Muscle of leg (tissue), 11 donors: ENCODE data around the gene RTN4RL1. TPM values are rescaled to one million over a fixed set of nuclear protein-coding genes. Genes with fewer than 3 reads are reported as not detected.

Source experiments
- DNase-seq: peaks from one replicate; pipeline ENCODE4 v3.0.0; 2013
- H3K27ac ChIP-seq: one replicate; pipeline ENCODE4 v1.5.1; 2013; ENCODE audit warnings: mild to moderate bottlenecking, low read length, control low read depth
- H3K27me3 ChIP-seq: one replicate; pipeline ENCODE4 v1.6.1; 2013; ENCODE audit warnings: low read length; ENCODE audit not compliant: control insufficient read depth, insufficient read depth
- H3K36me3 ChIP-seq: one replicate; pipeline ENCODE4 v1.6.1; 2013; ENCODE audit warnings: low read length; ENCODE audit not compliant: control insufficient read depth, insufficient read depth
- H3K4me1 ChIP-seq: one replicate; pipeline ENCODE4 v1.6.1; 2013; ENCODE audit warnings: low read length; ENCODE audit not compliant: control insufficient read depth, insufficient read depth
- H3K4me3 ChIP-seq: one replicate; pipeline ENCODE4 v1.5.1; 2013; ENCODE audit warnings: low read length, control low read depth
- H3K9me3 ChIP-seq: replicated peaks from 2 replicates; pipeline ENCODE4 v1.6.1; 2013; ENCODE audit warnings: low read depth, low read length; ENCODE audit not compliant: control insufficient read depth
- WGBS: methylation state at CpG from one replicate; pipeline ENCODE4 v1.1.5; 2013; ENCODE audit warnings: missing lambda C conversion rate; ENCODE audit not compliant: insufficient coverage; 5-methylcytosine and 5-hydroxymethylcytosine counted together
- polyA plus RNA-seq, 8 donors: library from polyadenylated mRNA; unstranded; fragments of 120-200 nt; gene quantifications; one replicate each; pipeline versions ENCODE4 v1.2.1 to v1.2.3, GENCODE V29; 2013; ENCODE audit warnings: inconsistent platforms in 1 of 8, low replicate concordance in 1 of 8; ENCODE audit not compliant: insufficient read length in 8 of 8, insufficient read depth in 1 of 8
- total RNA-seq: library from RNA; stranded (reverse); fragments of 120-200 nt; gene quantifications from one replicate; pipeline ENCODE4 v1.2.4, GENCODE V29; 2013

RTN4RL1 gene
- total and polyA plus RNA-seq, 9 donors, result 1.0 to 2.3 (median 1.7) TPM

DNA sequence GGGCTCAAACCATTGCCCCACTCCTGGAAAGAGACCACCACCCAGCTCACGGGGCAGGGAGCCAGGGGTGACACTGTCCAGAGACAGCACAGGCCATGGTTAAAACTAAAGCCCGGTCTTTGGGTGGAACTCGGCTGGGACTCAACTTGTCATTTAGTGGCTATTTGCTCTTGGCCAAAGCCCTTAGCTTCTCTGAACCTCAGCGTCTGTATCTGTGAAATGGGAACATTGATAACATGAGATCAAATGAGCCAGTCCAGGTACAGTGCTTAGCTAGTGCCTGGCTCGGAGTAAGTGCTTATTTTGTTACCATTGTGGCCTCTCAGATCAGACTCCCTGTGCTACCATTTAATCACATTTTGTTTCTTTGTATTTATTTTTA is 48.5 kb downstream of the RTN4RL1 start:
- Histone ChIP-seq H3K27ac (no peak overlapping the region), H3K36me3 (no peaks in the 10 kb centered on the region), H3K4me1 (peaks cover 14% of the 10 kb centered on the region), H3K27me3 (peaks cover 51% of the 10 kb centered on the region), H3K9me3 (no peaks in the 10 kb centered on the region), H3K4me3 (no peak overlapping the region)
- DNase-seq, result no peak
- 75% methylated on average over 4 of the region's 5 CpGs for WGBS

DNA sequence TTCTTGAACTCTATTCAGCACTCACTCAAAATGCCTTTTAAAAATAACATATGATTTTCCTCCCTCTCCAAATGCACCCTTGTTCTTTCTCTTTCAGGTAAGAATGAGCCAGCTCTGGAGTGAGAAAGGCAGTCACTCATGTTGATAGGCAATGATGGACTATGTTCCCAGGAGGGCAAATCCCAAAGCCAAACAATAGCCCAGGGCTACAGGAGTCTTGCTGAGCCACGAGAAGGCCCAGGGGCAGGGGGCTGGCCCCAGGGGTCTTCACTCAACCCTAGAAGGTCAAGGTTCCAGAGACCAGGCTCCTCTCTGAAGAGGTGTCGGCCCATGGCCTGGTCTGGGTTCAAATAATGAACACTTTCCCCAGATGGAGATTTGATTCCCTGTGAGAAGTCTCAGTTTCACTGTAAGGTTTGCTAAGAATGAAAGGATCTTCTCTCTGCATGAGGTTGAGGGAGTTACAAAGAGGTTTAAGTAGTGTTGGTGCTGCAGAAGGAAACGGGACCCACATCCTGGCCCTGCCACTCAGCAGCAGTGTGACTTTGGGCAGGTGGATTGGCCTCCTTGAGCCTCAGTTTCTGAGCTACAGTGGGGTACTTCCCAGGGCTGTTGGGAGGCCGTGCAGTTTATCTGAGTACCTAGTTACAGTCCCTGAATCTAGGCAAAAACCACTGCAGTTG is 49.0 kb downstream of the RTN4RL1 start:
- Histone ChIP-seq H3K36me3 (no peaks in the 10 kb centered on the region), H3K9me3 (no peaks in the 10 kb centered on the region), H3K27ac (no peak overlapping the region), H3K4me1 (peaks cover 14% of the 10 kb centered on the region), H3K27me3 (peaks cover 51% of the 10 kb centered on the region), H3K4me3 (no peak overlapping the region)
- WGBS, result 53% methylated on average over 4 of the region's 4 CpGs
- no peak for DNase-seq

- no peaks in the 10 kb centered on the region for H3K36me3 ChIP-seq
- DNase-seq, result no peak
- H3K4me1 ChIP-seq, result peaks cover 14% of the 10 kb centered on the region
- H3K27me3 ChIP-seq, result peaks cover 52% of the 10 kb centered on the region
- H3K9me3 ChIP-seq, result no peaks in the 10 kb centered on the region
- H3K27ac ChIP-seq, result no peak overlapping the region
- 73% methylated on average over 6 of the region's 10 CpGs for WGBS
- no peak overlapping the region for H3K4me3 ChIP-seq
Observed at GRCh38 chr17:1975573-1975972, 49.6 kb downstream of the RTN4RL1 start.

- H3K9me3 ChIP-seq, result peaks cover 2% of the 10 kb centered on the region
- H3K4me3 ChIP-seq, result no peak overlapping the region
- peaks cover 55% of the 10 kb centered on the region for H3K27me3 ChIP-seq
- 21% methylated on average over 22 of the region's 23 CpGs for WGBS
- H3K4me1 ChIP-seq, result peaks cover 15% of the 10 kb centered on the region
- DNase-seq, result peak; percentile 61
- H3K27ac ChIP-seq, result no peak overlapping the region
- H3K36me3 ChIP-seq, result no peaks in the 10 kb centered on the region
Observed at GRCh38 chr17:1972487-1973160, 52.5 kb downstream of the RTN4RL1 start.

GRCh38 chr17:1970843-1971384 is 54.2 kb downstream of the RTN4RL1 start:
- 88% methylated on average over 6 of the region's 12 CpGs for WGBS
- H3K36me3 ChIP-seq, result no peaks in the 10 kb centered on the region

DNA sequence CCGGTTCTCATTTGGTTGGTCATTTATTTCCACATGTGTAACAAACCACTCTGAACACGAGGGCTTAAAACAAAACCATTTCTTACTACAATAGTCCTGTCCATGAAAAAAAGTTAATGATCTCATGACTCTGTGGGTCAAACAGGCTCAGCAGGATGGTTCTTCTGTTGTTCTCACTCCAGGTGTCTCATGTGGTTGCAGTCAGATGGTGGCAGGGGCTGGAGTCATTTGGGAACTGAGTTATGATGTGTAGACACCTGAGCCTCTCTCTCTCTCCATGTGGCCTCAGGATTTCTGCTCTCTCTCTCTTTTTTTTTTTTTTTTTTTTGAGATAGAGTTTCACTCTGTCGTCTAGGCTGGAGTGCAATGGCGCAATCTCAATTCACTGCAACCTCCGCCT is 55.4 kb downstream of the RTN4RL1 start:
- 43% methylated on average over 1 of the region's 5 CpGs for WGBS
- Histone ChIP-seq H3K27ac (no peak overlapping the region), H3K36me3 (no peaks in the 10 kb centered on the region), H3K4me1 (peaks cover 19% of the 10 kb centered on the region), H3K9me3 (peaks cover 2% of the 10 kb centered on the region), H3K4me3 (no peak overlapping the region), H3K27me3 (peaks cover 49% of the 10 kb centered on the region)
- DNase-seq, result no peak

More at GRCh38 chr17:1970843-1971384, 54.2 kb downstream of the RTN4RL1 start:
- H3K27ac ChIP-seq, result no peak overlapping the region
- no peak overlapping the region for H3K4me3 ChIP-seq
- H3K27me3 ChIP-seq, result peaks cover 52% of the 10 kb centered on the region
- peaks cover 16% of the 10 kb centered on the region for H3K4me1 ChIP-seq
- DNase-seq, result no peak
- peaks cover 2% of the 10 kb centered on the region for H3K9me3 ChIP-seq

DNA sequence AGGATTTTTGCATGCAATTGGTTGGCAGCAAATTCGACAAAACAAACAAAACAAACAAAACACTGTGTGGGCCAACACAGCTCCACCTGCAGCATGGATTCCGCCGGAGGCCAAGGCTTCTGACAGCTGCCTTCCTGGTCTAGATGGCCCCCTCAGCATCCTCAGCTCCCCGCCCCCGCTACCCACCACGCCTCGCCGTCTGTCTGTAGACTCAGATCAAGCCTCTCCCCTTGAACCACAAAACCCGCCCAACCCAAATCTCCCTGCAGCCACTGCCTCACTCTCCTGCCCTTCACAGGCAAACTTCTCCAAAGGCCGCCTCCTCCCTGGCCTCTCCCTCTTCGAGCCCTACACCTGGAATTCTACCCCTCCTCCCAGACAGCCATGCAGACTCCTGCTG is 57.9 kb downstream of the RTN4RL1 start:
- Histone ChIP-seq H3K36me3 (no peaks in the 10 kb centered on the region), H3K27ac (no peak overlapping the region), H3K9me3 (peaks cover 2% of the 10 kb centered on the region), H3K4me3 (no peak overlapping the region), H3K27me3 (peaks cover 41% of the 10 kb centered on the region), H3K4me1 (peaks cover 11% of the 10 kb centered on the region)
- no peak for DNase-seq
- 49% methylated on average over 11 of the region's 11 CpGs for WGBS

DNA sequence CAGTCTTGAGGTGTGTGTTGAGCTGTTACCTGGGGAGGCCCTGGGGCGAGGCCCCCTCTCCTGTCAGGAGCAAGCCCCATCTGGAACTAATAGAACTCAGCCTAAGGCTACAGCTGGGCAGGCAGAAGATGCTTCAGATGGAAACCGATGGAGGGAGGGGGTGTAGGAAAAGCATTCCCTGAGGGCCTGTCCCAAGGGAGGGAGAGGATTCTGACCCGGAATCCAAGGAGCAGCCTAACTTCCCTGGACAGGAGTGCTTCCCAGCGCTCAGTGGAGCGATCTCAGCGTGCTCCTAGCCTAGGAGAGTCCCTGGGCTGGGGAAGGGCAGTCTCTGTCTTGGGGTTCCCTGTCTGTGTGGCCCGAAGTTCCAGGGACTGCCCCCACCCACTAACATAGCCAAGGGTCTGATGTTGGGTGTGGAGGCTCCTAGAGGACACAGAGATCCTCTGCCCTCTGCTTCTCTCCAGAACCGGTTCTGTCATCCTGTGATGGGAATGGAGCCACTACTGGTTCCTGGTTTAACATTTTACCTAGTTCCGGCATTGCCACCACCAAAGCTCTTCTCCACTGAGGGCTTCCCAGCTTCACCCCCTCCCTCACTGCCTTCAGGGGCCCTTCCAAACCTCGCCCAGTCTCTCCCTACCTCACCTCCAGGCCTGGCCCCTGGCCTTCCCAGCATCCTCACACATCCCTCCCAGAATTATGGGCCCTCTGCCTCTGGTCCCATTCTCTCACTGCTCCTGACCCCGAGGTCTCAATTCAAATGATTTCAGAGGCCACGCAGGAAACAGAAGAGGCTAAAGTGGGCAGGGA is 58.7 kb downstream of the RTN4RL1 start:
- peaks cover 2% of the 10 kb centered on the region for H3K9me3 ChIP-seq
- peaks cover 11% of the 10 kb centered on the region for H3K4me1 ChIP-seq
- peaks cover 41% of the 10 kb centered on the region for H3K27me3 ChIP-seq
- no peak for DNase-seq
- H3K27ac ChIP-seq, result no peak overlapping the region
- no peak overlapping the region for H3K4me3 ChIP-seq
- 54% methylated on average over 4 of the region's 12 CpGs for WGBS
- no peaks in the 10 kb centered on the region for H3K36me3 ChIP-seq

GRCh38 chr17:1965556-1966273 is 59.4 kb downstream of the RTN4RL1 start:
- Histone ChIP-seq H3K4me3 (no peak overlapping the region), H3K27me3 (peaks cover 44% of the 10 kb centered on the region)

More at GRCh38 chr17:1965556-1966273, 59.4 kb downstream of the RTN4RL1 start:
- Histone ChIP-seq H3K4me1 (peaks cover 12% of the 10 kb centered on the region), H3K9me3 (peaks cover 2% of the 10 kb centered on the region), H3K36me3 (no peaks in the 10 kb centered on the region), H3K27ac (no peak overlapping the region)
- DNase-seq, result no peak
- 55% methylated on average over 13 of the region's 21 CpGs for WGBS
